Effector memory CD4-positive, alpha-beta T cell (primary cell): ENCODE measurements around the gene HELZ2.

Experiments
- DNase-seq, 3 donors: peaks; one replicate each; pipeline ENCODE4 v3.0.0-alpha.2; 2020
- H3K27ac ChIP-seq: 2 replicates; pipeline ENCODE4 v1.7.0; 2013; ENCODE audit warnings: mild to moderate bottlenecking, low read length, moderate library complexity; ENCODE audit not compliant: insufficient read depth, poor library complexity, severe bottlenecking
- H3K27me3 ChIP-seq: replicated peaks from 2 replicates; pipeline ENCODE4 v1.7.0; 2013; ENCODE audit warnings: mild to moderate bottlenecking, low read length; ENCODE audit not compliant: insufficient read depth, control insufficient read depth, poor library complexity, severe bottlenecking
- H3K36me3 ChIP-seq: 2 replicates; pipeline ENCODE4 v1.7.0; 2013; ENCODE audit warnings: mild to moderate bottlenecking, low read length, moderate library complexity; ENCODE audit not compliant: control insufficient read depth, insufficient read depth
- H3K4me1 ChIP-seq: 2 replicates; pipeline ENCODE4 v1.7.0; 2013; ENCODE audit warnings: low read length, mild to moderate bottlenecking; ENCODE audit not compliant: control insufficient read depth, insufficient read depth, poor library complexity, severe bottlenecking
- H3K4me3 ChIP-seq: 2 replicates; pipeline ENCODE4 v1.7.0; 2013; ENCODE audit warnings: low read length, low read depth, mild to moderate bottlenecking; ENCODE audit not compliant: insufficient read depth, poor library complexity, severe bottlenecking
- H3K9me3 ChIP-seq: 2 replicates; pipeline ENCODE4 v1.7.0; 2013; ENCODE audit warnings: mild to moderate bottlenecking, low read length, moderate library complexity; ENCODE audit not compliant: control insufficient read depth

HELZ2 gene

GRCh38 chr20:63579017-63579694 is 5.1 kb upstream of the HELZ2 start:
- Histone ChIP-seq H3K36me3 (no peaks in the 10 kb centered on the region), H3K27ac (no peak overlapping the region), H3K9me3 (no peaks in the 10 kb centered on the region), H3K27me3 (no peaks in the 10 kb centered on the region), H3K4me3 (no peak overlapping the region), H3K4me1 (no peaks in the 10 kb centered on the region)
- no peak for DNase-seq

GRCh38 chr20:63578224-63579016 is 4.4 kb upstream of the HELZ2 start:
- Histone ChIP-seq H3K27ac (no peak overlapping the region), H3K4me3 (no peak overlapping the region), H3K27me3 (no peaks in the 10 kb centered on the region), H3K9me3 (no peaks in the 10 kb centered on the region), H3K36me3 (no peaks in the 10 kb centered on the region), H3K4me1 (peaks cover 3% of the 10 kb centered on the region)
- DNase-seq, result no peak

GRCh38 chr20:63577317-63577894 is 3.4 kb upstream of the HELZ2 start:
- Histone ChIP-seq H3K27ac (no peak overlapping the region), H3K4me1 (peaks cover 8% of the 10 kb centered on the region), H3K9me3 (no peaks in the 10 kb centered on the region), H3K36me3 (no peaks in the 10 kb centered on the region), H3K27me3 (no peaks in the 10 kb centered on the region), H3K4me3 (no peak overlapping the region)
- no peak for DNase-seq

GRCh38 chr20:63576311-63576710 is 2.3 kb upstream of the HELZ2 start:
- no peaks in the 10 kb centered on the region for H3K27me3 ChIP-seq

GRCh38 chr20:63574829-63575743 is 1.0 kb upstream of the HELZ2 start:
- no peak for DNase-seq
- Histone ChIP-seq H3K9me3 (no peaks in the 10 kb centered on the region), H3K4me3 (no peak overlapping the region), H3K36me3 (peaks cover 3% of the 10 kb centered on the region), H3K4me1 (peaks cover 8% of the 10 kb centered on the region), H3K27ac (no peak overlapping the region), H3K27me3 (no peaks in the 10 kb centered on the region)

More at GRCh38 chr20:63576311-63576710, 2.3 kb upstream of the HELZ2 start:
- Histone ChIP-seq H3K27ac (no peak overlapping the region), H3K9me3 (no peaks in the 10 kb centered on the region), H3K4me1 (peaks cover 8% of the 10 kb centered on the region), H3K4me3 (no peak overlapping the region), H3K36me3 (peaks cover 3% of the 10 kb centered on the region)
- no peak for DNase-seq

- Histone ChIP-seq H3K36me3 (peaks cover 3% of the 10 kb centered on the region), H3K4me3 (peak overlapping the region; percentile 77), H3K27me3 (no peaks in the 10 kb centered on the region), H3K27ac (peak overlapping the region; percentile 62), H3K4me1 (peaks cover 19% of the 10 kb centered on the region), H3K9me3 (no peaks in the 10 kb centered on the region)
- no peak for DNase-seq
These were observed 350 bp downstream of the HELZ2 start for GRCh38 chr20:63573647-63574131.

- H3K36me3 ChIP-seq, result peaks cover 3% of the 10 kb centered on the region
- no peak for DNase-seq
These were observed 1.0 kb downstream of the HELZ2 start for GRCh38 chr20:63572788-63573646.

GRCh38 chr20:63572071-63572787 is 1.8 kb downstream of the HELZ2 start:
- Histone ChIP-seq H3K27ac (no peak overlapping the region), H3K4me1 (peaks cover 31% of the 10 kb centered on the region)
- no peak for DNase-seq

More at GRCh38 chr20:63572788-63573646, 1.0 kb downstream of the HELZ2 start:
- Histone ChIP-seq H3K4me1 (peaks cover 25% of the 10 kb centered on the region), H3K4me3 (peak overlapping the region; percentile 77), H3K9me3 (no peaks in the 10 kb centered on the region), H3K27me3 (no peaks in the 10 kb centered on the region), H3K27ac (peak overlapping the region; percentile 62)

More at GRCh38 chr20:63572071-63572787, 1.8 kb downstream of the HELZ2 start:
- no peak overlapping the region for H3K4me3 ChIP-seq
- H3K36me3 ChIP-seq, result peaks cover 3% of the 10 kb centered on the region
- H3K9me3 ChIP-seq, result no peaks in the 10 kb centered on the region
- no peaks in the 10 kb centered on the region for H3K27me3 ChIP-seq
